ENCODE data around the gene TRPC4AP.
"Not testable (repeated sequence)": the region's sequence is repeated elsewhere in the genome, so short reads cannot be mapped to it uniquely, and the experiment has no call there.

Gene TRPC4AP

GRCh38 chr20:35093267-35093884 lies 769 bp upstream of the TRPC4AP start:
- no peak for DNase-seq

DNA sequence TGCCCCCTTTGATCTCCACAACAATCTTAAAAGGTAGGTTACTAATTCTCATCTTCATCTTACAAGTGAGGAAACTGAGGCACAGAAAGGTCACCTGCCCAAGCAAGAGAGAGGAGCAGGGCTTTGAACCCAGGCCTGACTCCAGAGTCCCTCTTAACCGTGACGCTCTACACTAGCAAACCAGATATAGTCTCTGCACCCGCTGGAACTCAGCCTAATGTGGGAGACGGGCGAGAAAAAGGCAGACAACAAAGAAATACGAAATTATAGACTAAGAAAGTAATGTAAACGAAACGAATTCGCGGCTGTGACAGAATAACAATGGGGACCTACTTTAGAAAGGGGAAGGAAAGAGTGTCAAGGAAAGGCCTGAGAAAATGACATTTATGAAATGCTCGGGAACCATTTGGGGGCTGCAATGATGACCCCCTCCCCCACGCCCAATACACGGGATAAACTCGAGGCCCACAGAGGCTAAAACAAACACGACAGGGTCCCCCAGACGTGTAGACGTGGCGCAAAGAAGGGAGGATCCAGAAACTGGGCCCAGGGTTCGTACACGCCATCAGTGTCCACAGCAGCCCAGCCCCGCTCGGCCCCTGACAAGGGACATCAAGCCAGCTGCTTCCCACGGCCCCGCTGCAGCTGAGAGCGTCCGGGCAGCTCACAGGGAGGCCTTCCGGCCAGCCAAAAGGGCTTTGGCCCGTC lies 637 bp downstream of the TRPC4AP start:
- no peak for DNase-seq

- DNase-seq = no peak
Measured at GRCh38 chr20:35088231-35089145, 4.1 kb downstream of the TRPC4AP start.

- DNase-seq = no peak
Measured at GRCh38 chr20:35087791-35088190, 4.8 kb downstream of the TRPC4AP start.

DNA sequence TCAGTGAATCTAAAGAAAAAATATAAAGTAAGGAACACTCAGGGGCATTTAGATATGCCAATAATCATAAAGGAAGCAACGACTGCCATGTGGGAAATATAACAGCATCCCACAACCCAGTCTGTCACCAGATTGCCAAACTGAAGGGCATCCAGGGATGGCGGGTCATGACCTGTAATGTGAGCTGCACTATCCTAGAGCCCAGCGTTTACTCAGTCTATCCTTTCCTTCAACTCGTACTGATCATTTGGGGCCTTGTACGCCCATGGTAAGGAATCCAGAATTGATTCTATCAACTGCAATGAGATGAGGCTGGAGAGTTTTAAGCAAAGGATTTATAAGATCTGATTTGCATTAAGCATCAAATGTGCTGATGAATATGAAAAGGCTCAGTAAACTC lies 5.3 kb downstream of the TRPC4AP start:
- no peak for DNase-seq

DNA sequence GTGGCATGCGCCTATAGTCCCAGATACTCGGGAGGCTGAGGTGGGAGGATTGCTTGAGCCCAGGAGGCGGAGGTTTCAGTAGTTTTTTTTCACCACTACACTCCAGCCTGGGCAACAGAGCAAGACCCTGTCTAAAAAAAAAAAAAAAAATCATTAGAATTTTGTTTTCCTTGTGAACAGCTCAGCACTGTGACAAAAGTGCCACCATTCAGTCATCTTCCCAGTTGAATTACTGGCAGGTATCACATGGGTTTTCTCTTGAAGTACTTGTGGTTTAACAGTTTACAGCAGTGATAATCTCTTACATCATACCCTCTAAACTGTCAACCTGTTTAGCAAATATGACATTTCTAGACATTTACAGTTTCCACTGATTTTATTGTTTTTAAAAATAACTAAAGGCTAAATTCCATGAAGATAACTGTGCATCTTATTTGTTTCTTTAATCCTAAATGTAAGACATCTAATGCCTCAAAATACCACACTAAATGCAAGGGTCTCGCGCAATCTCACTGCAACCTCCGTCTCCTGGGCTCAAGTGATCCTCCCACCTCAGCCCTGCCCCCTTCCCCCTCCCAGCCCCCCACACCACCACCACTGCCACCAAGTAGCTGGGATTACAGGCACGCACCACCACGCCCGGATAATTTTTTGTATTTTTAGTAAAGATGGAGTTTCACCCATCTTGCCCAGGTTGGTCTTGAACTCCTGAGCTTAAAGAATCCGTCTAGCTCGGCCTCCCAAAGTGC lies 7.0 kb downstream of the TRPC4AP start:
- DNase-seq = no peak

DNA sequence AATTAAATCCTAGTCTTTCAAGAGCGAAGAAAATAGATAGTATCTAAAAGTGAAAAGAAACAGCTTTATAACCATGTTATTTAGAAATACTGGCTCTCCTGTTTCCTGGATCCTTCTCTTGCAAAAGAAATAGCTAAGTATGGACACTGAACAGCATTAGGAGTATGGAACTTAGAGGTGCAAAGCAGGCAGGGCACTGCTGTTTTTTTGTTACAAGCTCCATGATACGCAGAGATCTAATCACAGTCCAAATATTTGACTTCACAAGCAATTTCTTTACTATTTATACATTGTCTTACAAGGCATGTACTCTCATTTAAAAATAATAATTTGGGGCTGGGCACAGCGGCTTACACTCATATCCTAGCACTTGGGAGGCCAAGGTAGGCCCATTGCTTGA lies 7.6 kb downstream of the TRPC4AP start:
- no peak for DNase-seq

- not testable (repeated sequence) for DNase-seq
Measured at GRCh38 chr20:35080348-35080642, 12.3 kb downstream of the TRPC4AP start.

GRCh38 chr20:35079472-35080347 lies 12.9 kb downstream of the TRPC4AP start:
- DNase-seq = no peak

- no peak for DNase-seq
Measured at GRCh38 chr20:35077872-35078271, 14.7 kb downstream of the TRPC4AP start.

- DNase-seq = no peak
Measured at GRCh38 chr20:35077341-35077740, 15.3 kb downstream of the TRPC4AP start.

DNA sequence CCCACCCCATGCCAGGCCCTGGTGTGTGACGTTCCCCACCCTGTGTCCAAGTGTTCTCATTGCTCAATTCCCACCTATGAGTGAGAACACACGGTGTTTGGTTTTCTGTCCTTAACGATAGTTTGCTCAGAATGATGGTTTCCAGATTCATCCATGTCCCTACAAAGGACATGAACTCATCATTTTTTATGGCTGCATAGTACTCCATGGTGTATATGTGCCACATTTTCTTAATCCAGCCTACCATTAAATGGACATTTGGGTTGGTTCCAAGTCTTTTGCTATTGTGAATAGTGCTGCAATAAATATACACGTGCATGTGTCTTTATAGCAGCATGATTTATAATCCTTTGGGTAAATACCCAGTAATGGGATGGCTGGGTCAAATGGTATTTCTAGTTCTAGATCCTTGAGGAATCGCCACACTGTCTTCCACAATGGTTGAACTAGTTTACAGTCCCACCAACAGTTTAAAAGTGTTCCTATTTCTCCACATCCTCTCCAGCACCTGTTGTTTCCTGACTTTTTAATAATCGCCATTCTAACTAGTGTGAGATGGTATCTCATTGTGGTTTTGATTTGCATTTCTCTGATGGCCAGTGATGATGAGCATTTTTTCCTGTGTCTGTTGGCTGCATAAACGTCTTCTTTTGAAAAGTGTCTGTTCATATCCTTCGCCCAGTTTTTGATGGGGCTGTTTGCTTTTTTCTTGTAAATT lies 21.0 kb downstream of the TRPC4AP start:
- not testable (repeated sequence) for DNase-seq

- no peak for DNase-seq
Measured at GRCh38 chr20:35066194-35066593, 26.4 kb downstream of the TRPC4AP start.

DNA sequence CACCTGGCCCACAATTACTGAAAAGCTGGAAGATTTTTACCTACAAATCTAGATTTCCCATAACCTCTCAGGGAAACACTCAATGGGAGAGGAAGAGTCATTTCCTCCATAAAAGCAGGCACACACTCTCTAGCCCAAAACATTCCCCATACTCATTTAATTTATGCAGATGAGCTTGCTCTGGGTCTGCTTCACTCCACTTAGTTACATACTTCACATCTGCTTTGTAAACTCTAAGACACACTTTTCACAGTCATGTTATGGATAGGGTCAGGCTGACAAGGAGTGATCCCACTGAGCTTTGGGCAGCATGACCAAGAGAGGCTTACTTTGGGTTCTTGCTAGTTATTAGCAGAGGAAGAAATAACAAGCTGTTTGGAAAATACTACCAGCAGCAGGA lies 27.4 kb downstream of the TRPC4AP start:
- no peak for DNase-seq

GRCh38 chr20:35063168-35063567 lies 29.4 kb downstream of the TRPC4AP start:
- DNase-seq = no peak

DNA sequence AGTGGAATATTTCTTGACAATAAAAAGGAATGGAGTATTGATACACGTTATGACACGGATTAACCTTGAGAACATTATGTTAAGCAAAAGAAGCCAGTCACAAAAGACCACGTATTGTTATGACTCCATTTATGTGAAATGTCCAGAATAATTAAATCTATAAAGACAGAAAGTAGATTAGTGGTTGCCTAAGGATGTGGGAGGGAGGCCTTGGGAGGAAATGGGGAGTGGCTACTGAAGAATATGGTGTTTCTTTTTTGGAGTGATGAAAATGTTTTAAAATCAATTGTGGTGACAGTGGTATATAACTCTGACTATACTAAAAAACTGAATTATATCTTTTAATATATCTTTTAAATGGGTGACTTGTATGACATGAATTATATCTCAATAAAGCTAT lies 30.1 kb downstream of the TRPC4AP start:
- DNase-seq = no peak

DNA sequence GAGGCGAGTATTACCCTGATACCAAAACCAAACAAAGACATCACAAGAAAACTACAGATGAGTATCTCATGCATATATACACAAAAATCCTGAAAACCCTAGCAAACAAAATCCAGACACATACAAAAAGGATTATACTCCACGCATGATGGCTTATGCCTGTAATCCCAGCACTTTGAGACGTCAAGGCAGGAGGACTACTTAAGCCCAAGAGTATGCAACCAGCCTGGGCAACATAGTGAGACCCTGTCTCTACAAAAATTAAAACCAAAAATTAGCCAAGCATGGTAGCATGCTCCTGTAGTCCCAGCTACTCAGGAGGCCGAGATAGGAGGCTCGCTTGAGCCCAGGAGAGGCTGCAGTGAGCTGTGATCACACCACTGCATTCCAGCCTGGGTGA lies 32.4 kb downstream of the TRPC4AP start:
- DNase-seq = no peak

- no peak for DNase-seq
Measured at GRCh38 chr20:35059612-35060011, 33.0 kb downstream of the TRPC4AP start.

- no peak for DNase-seq
Measured at GRCh38 chr20:35059110-35059509, 33.5 kb downstream of the TRPC4AP start.

GRCh38 chr20:35055445-35056276 lies 36.9 kb downstream of the TRPC4AP start:
- no peak for DNase-seq

DNA sequence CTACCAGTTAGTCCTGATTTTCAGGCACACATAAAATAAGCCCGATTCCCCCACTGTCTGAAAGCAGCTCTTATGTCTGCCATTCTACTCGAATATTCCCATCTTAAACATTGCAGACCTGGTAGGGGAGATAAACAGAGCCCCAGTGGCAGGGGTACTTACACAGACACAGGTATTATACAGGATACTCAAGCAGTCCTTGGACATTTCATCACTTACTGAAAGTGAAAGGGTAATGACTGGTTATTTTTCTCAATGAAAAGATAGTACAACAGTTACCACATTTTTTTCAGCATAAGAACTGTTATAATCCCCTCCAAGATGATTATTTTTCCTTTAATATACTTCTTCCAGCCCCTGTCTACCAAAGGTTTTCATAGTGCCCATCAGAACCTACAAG lies 37.8 kb downstream of the TRPC4AP start:
- no peak for DNase-seq
